GM12864 (cell line): ENCODE results near the gene CHADL.

Source experiments
- DNase-seq: peaks from one replicate; pipeline ENCODE4 v3.0.0-alpha.2; 2011; ENCODE audit warnings: low read depth
- H3K4me3 ChIP-seq: 2 replicates; pipeline ENCODE4 v1.5.1; 2011; ENCODE audit warnings: mild to moderate bottlenecking, low read depth, low read length, control low read depth
- CTCF ChIP-seq: IDR thresholded peaks from 2 replicates; pipeline ENCODE4 v1.5.1; 2011; ENCODE audit warnings: low read depth, mild to moderate bottlenecking, moderate library complexity, low read length, control low read depth, inconsistent platforms; ENCODE audit errors: missing control alignments

Gene CHADL

GRCh38 chr22:41285441-41285819, 44.7 kb upstream of the CHADL start:
- no peak for DNase-seq
- peak overlapping the region; percentile 77 for H3K4me3 ChIP-seq
- TF ChIP-seq CTCF = no peak

- DNase-seq = no peak
- no peak for TF ChIP-seq CTCF
- H3K4me3 ChIP-seq = peak overlapping the region; percentile 77
Observed at GRCh38 chr22:41284465-41284864, 43.7 kb upstream of the CHADL start.

- H3K4me3 ChIP-seq = no peak overlapping the region
- no peak for TF ChIP-seq CTCF
- DNase-seq = no peak
Observed at GRCh38 chr22:41280854-41281253, 40.1 kb upstream of the CHADL start.

GRCh38 chr22:41280065-41280464, 39.3 kb upstream of the CHADL start:
- H3K4me3 ChIP-seq = no peak overlapping the region
- no peak for DNase-seq
- no peak for TF ChIP-seq CTCF

GRCh38 chr22:41274856-41275255, 34.1 kb upstream of the CHADL start:
- DNase-seq = no peak

GRCh38 chr22:41273128-41273527, 32.4 kb upstream of the CHADL start:
- no peak for TF ChIP-seq CTCF
- no peak for DNase-seq

More at GRCh38 chr22:41274856-41275255, 34.1 kb upstream of the CHADL start:
- no peak for TF ChIP-seq CTCF
- no peak overlapping the region for H3K4me3 ChIP-seq

GRCh38 chr22:41271787-41272186, 31.1 kb upstream of the CHADL start:
- no peak overlapping the region for H3K4me3 ChIP-seq
- TF ChIP-seq CTCF = no peak
- no peak for DNase-seq

More at GRCh38 chr22:41273128-41273527, 32.4 kb upstream of the CHADL start:
- no peak overlapping the region for H3K4me3 ChIP-seq
